Heart right ventricle (tissue), 16 donors: ENCODE results near the gene LRPPRC. TPM values are rescaled to one million over a fixed set of nuclear protein-coding genes. Genes with fewer than 3 reads are reported as not detected.

Source experiments
- ATAC-seq, 8 donors: fragments of 200-7000 bp; cut with Tn5 transposase; one replicate each; pipeline ENCODE4 v1.9.1; 2020; ENCODE audit warnings: mild to moderate bottlenecking in 8 of 8, moderate library complexity in 8 of 8, moderate number of reproducible peaks in 1 of 8
- DNase-seq, 2 donors: peaks; one replicate each; pipeline ENCODE4 v3.0.0-alpha.2; 2020
- H3K27ac ChIP-seq, 10 donors: fragments of 200-600 bp; sonication (generic) in 2 of 10; one replicate each; pipeline versions ENCODE4 v1.5.0 to v1.8.0; 2020 to 2022; ENCODE audit warnings: mild to moderate bottlenecking in 3 of 10
- H3K27me3 ChIP-seq, 7 donors: fragments of 200-600 bp; one replicate each; pipeline ENCODE4 v1.8.0; 2021 to 2022; ENCODE audit warnings: mild to moderate bottlenecking in 2 of 7
- H3K36me3 ChIP-seq, 9 donors: fragments of 200-600 bp; sonication (generic) in 1 of 9; one replicate each; pipeline versions ENCODE4 v1.5.0 to v1.8.0; 2020 to 2022; ENCODE audit warnings: mild to moderate bottlenecking in 2 of 9
- H3K4me1 ChIP-seq, 9 donors: fragments of 200-600 bp; sonication (generic) in 1 of 9; one replicate each; pipeline versions ENCODE4 v1.5.0 to v1.8.0; 2020 to 2022; ENCODE audit warnings: mild to moderate bottlenecking in 4 of 9
- H3K4me3 ChIP-seq, 10 donors: fragments of 200-600 bp; sonication (generic) in 2 of 10; one replicate each; pipeline versions ENCODE4 v1.5.0 to v1.8.0; 2020 to 2022; ENCODE audit warnings: mild to moderate bottlenecking in 7 of 10, moderate library complexity in 2 of 10
- H3K9me3 ChIP-seq, 11 donors: fragments of 200-600 bp in 10 of 11; sonication (generic) in 2 of 11; one replicate each; pipeline versions ENCODE4 v1.5.0 to v1.8.0; 2013 to 2022; ENCODE audit warnings: mild to moderate bottlenecking in 2 of 11, control low read depth in 1 of 11, moderate library complexity in 1 of 11
- CTCF ChIP-seq, 9 donors: fragments of 200-600 bp; sonication (generic) in 2 of 9; IDR thresholded peaks; one replicate each; pipeline versions ENCODE4 v1.5.0 to v1.8.0; 2021 to 2022; ENCODE audit warnings: antibody characterized with exemption in 9 of 9, mild to moderate bottlenecking in 5 of 9, moderate library complexity in 1 of 9
- WGBS, 2 donors: extraction: QIAGEN DNeasy Blood & Tissue Kit; methylation state at CpG; one replicate each; pipeline ENCODE4 v1.1.7; 2013; ENCODE audit warnings: inconsistent platforms in 1 of 2; 5-methylcytosine and 5-hydroxymethylcytosine counted together
- intact Hi-C, 10 donors: fragments of 100-400 bp; cut with DNase I; formaldehyde crosslinking; loops; one replicate each; pipeline versions ENCODE4 v1.11.1 to v1.14.2; 2022
- polyA plus RNA-seq, 2 donors: library from polyadenylated mRNA; stranded (reverse); fragments of 200-250 nt; gene quantifications; one replicate each; pipeline ENCODE4 v1.2.3, GENCODE V29; 2013
- total RNA-seq, 10 donors: library from RNA; stranded (reverse); fragmentation: NEBNext Ultra II Directional in 3 of 10; extraction: Animal tissue kit (Norgen Biotek cat#: 25700) in 3 of 10; gene quantifications; one replicate each; pipeline versions ENCODE4 v1.2.1 to v1.2.4, GENCODE V29; 2021 to 2023
- donor health status: Arrhythmogenic right ventricular cardiomyopathy.
- donor health status: ischemic (EF 13 %, LVEDD 7.1; RV severe dilation, severe dysfunction).
- donor health status: healthy with polysubstance abuse.
- donor health status: DM: no; HTN: yes; CAD: no.
- donor health status: DM: no; HTN: no; CAD: no.
- donor health status: ischemic (EF 25% LVEDD 6.9; RV normal size, moderate dysfunction).
- donor health status: ischemic (EF 25% LVEDD 5.7; RV mildly dilated, moderate dysfunction).
- donor health status: healthy.
- donor health status: DM: yes; HTN: yes; CAD: no.
- donor health status: Ischemic cardiomyopathy.
- donor health status: ischemic (EF 35%, LVEDD 5.7; RV mildly dilated, moderate dysfunction).
- donor health status: nonischemic (EF 11% LVEDD 7.7; RV severe dilation, severe dysfunction).
- donor health status: DM: yes; HTN: yes; CAD: no.
- donor health status: PGD.
- donor health status: ischemic (EF 29% LVEDD 5.4; RV normal size, mild dysfunction).
- donor health status: nonischemic (EF 23%, LVEDD 6.1; RV moderate dilation, normal function).

Gene LRPPRC
- total and polyA plus RNA-seq, 12 donors = 26.1 to 123 (median 112) TPM

DNA sequence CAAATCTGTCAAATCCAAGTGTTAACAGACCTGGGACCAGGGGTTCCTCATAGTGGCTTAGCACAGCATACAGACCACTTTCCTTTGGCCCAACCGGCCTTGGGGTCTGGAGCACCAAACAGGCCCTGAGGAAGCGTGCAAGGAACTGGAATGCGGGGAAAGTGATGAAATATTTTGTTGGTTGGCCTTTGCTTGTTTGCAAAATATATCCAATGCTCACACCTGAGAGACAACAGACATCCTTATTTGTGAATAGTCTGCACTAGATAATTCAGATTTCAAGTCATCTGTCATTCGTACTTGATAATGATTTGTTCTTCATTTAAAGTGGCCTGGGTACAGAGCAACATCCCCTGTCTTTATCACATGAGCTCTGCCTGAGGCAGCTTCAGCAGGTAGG, 113.5 kb downstream of the LRPPRC start:
- TF ChIP-seq CTCF (IDR thresholded peaks at IDR 0.05) = no peak
- WGBS, 2 donors = 78 to 89% methylated on average over 4 of the region's 4 CpGs
- Histone ChIP-seq H3K9me3 (no peaks in the 10 kb centered on the region), H3K27ac (no peak overlapping the region), H3K4me1 (peaks cover 0 to 5% (median 0%) of the 10 kb centered on the region in 9 donors), H3K36me3 (peaks cover 0 to 24% (median 5%) of the 10 kb centered on the region in 9 donors), H3K4me3 (no peak overlapping the region), H3K27me3 (peaks cover 0 to 20% (median 0%) of the 10 kb centered on the region in 7 donors)
- intact Hi-C loops = loop anchor here in 1 of 10 donors (10.0 kb wide), 1 partner anchor 268 kb away; no protein-coding TSS in a partner anchor
- ATAC-seq (no peak), DNase-seq (no peak)

DNA sequence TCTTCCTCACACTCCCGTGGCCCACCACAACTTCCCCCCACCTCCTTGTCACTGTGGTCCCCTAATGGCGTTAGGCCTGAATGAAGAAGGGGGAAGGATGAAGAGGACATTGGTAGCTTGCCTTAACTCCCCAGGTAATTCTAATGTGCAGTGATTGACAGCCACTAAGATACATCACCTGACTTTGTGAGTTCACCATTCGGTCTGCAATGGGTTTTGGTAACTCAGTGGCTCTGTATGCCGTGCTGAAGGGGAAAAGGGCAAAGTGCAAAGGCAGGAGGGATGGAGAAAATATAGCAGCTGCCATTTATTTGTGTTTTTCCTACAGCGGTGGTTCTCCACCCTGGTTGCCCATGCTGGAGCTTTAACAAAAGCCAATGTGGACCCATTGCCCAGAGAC, 114.8 kb downstream of the LRPPRC start:
- Histone ChIP-seq H3K27ac (no peak overlapping the region), H3K4me3 (no peak overlapping the region), H3K27me3 (peaks cover 0 to 27% (median 0%) of the 10 kb centered on the region in 7 donors), H3K36me3 (peaks cover 0 to 10% (median 0%) of the 10 kb centered on the region in 9 donors), H3K9me3 (no peaks in the 10 kb centered on the region), H3K4me1 (peaks cover 0 to 5% (median 0%) of the 10 kb centered on the region in 9 donors)
- intact Hi-C loops = loop anchor here in 1 of 10 donors (10.0 kb wide), 1 partner anchor 266 kb away; no protein-coding TSS in a partner anchor
- no peak for DNase-seq
- TF ChIP-seq CTCF (IDR thresholded peaks at IDR 0.05) = no peak
- no peak for ATAC-seq
- 81 to 84% methylated on average over 5 of the region's 5 CpGs for WGBS, 2 donors

DNA sequence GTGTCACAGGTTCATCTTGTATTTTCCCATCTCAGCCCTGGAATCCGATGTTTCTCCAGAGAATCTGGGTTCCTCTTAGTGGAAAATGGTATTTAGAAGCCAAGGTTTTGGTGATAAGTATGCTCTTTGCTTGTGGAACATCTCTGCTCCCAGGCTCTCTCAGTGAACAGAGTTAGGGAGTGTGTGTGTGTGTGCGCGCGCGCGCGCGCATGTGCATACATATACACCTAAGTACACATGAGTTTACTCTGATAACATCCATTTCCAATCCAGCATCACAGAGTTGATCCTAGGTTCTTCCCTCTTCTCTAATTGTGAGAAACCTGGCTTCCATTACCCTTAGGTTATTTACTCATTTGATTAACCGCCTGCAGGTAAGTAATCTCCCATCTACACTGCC, 115.3 kb downstream of the LRPPRC start:
- no peak overlapping the region for H3K4me3 ChIP-seq
- no peak overlapping the region for H3K27ac ChIP-seq
- WGBS, 2 donors = 84 to 99% methylated on average over 9 of the region's 9 CpGs
- no peak for TF ChIP-seq CTCF (IDR thresholded peaks at IDR 0.05)
- ATAC-seq (no peak), DNase-seq (no peak)
- H3K4me1 ChIP-seq = peaks cover 0 to 5% (median 0%) of the 10 kb centered on the region in 9 donors
- intact Hi-C loops = loop anchor here in 1 of 10 donors (10.0 kb wide), 1 partner anchor 266 kb away; no protein-coding TSS in a partner anchor
- H3K27me3 ChIP-seq = peaks cover 0 to 27% (median 0%) of the 10 kb centered on the region in 7 donors
- H3K9me3 ChIP-seq = no peaks in the 10 kb centered on the region
- H3K36me3 ChIP-seq = peaks cover 0 to 6% (median 0%) of the 10 kb centered on the region in 9 donors

GRCh38 chr2:43879261-43879660, 116.5 kb downstream of the LRPPRC start:
- TF ChIP-seq CTCF (IDR thresholded peaks at IDR 0.05) = no peak
- Histone ChIP-seq H3K36me3 (no peaks in the 10 kb centered on the region), H3K4me3 (no peak overlapping the region), H3K27ac (no peak overlapping the region), H3K9me3 (no peaks in the 10 kb centered on the region), H3K27me3 (peaks cover 0 to 27% (median 0%) of the 10 kb centered on the region in 7 donors), H3K4me1 (peaks cover 0 to 5% (median 0%) of the 10 kb centered on the region in 9 donors)
- intact Hi-C loops = loop anchor here in 2 of 10 donors (10.0 kb wide), 1 partner anchor 264 kb away; no protein-coding TSS in a partner anchor
- DNase-seq (no peak), ATAC-seq (no peak)
- 76 to 78% methylated on average over 5 of the region's 5 CpGs for WGBS, 2 donors
